HepG2 (cell line): Measurements from ENCODE around the gene SLC2A11.

Experiments
- AGO2 ChIP-seq: fragments of 200-400 bp; formaldehyde crosslinking; optimal IDR thresholded peaks from 2 replicates; pipeline ENCODE3; 2017; ENCODE audit warnings: mild to moderate bottlenecking, low read depth, low read length, moderate library complexity
- BHLHE40 ChIP-seq: IDR thresholded peaks from 2 replicates; pipeline ENCODE4 v1.6.1; 2011; ENCODE audit warnings: low read length, improper control_type of control experiment
- CREB1 ChIP-seq, 2 experiments: fragments of 450-650 bp in 1 of 2; IDR thresholded peaks; 2 replicates each; pipeline ENCODE4 v1.6.1; 2016 to 2017; ENCODE audit warnings: control low read depth in 1 of 2, mild to moderate bottlenecking in 1 of 2, missing compliant biosample characterization in 1 of 2, missing genetic modification characterization in 1 of 2
- CTCF ChIP-seq: sonication (generic); formaldehyde crosslinking; IDR thresholded peaks from 2 replicates; pipeline ENCODE4 v1.5.0; 2020; ENCODE audit warnings: mild to moderate bottlenecking, missing genetic modification reagents, moderate library complexity
- FOXJ3 ChIP-seq: sonication (generic); formaldehyde crosslinking; IDR thresholded peaks from 2 replicates; pipeline ENCODE4 v1.4.0; 2020; ENCODE audit warnings: missing genetic modification reagents, mild to moderate bottlenecking, borderline replicate concordance
- NR1H2 ChIP-seq: sonication (generic); formaldehyde crosslinking; IDR thresholded peaks from 2 replicates; pipeline ENCODE4 v1.8.1; 2022; ENCODE audit warnings: low read depth, missing genetic modification reagents, borderline replicate concordance
- PREB ChIP-seq: sonication (generic); formaldehyde crosslinking; IDR thresholded peaks from 2 replicates; pipeline ENCODE4 v1.4.0; 2020; ENCODE audit warnings: missing genetic modification reagents
- SSRP1 ChIP-seq: IDR thresholded peaks from 2 replicates; pipeline ENCODE4 v1.6.1; 2016; ENCODE audit warnings: control low read depth
- TRIM22 ChIP-seq: fragments of 450-650 bp; IDR thresholded peaks from 2 replicates; pipeline ENCODE4 v1.6.1; 2017
- YY1 ChIP-seq: IDR thresholded peaks from 2 replicates; pipeline ENCODE4 v1.6.1; 2011; ENCODE audit warnings: low read length, low read depth, moderate library complexity, mild to moderate bottlenecking; ENCODE audit not compliant: insufficient read depth, insufficient replicate concordance
- ZKSCAN1 ChIP-seq: fragments of 150-350 bp; IDR thresholded peaks from 2 replicates; pipeline ENCODE4 v1.6.1; 2014; ENCODE audit warnings: low read length
- ZNF138 ChIP-seq: sonication (generic); formaldehyde crosslinking; IDR thresholded peaks from 2 replicates; pipeline ENCODE4 v1.5.0; 2020; ENCODE audit warnings: mild to moderate bottlenecking, low read depth, missing genetic modification reagents
- ZNF350 ChIP-seq: sonication (generic); formaldehyde crosslinking; IDR thresholded peaks from 2 replicates; pipeline ENCODE4 v1.4.0; 2020; ENCODE audit warnings: mild to moderate bottlenecking, low read depth, missing genetic modification reagents, borderline replicate concordance
- ZSCAN22 ChIP-seq: sonication (generic); formaldehyde crosslinking; IDR thresholded peaks from 2 replicates; pipeline ENCODE4 v1.4.0; 2020; ENCODE audit warnings: mild to moderate bottlenecking, missing genetic modification reagents

GRCh38 chr22:23897320-23897719 is 39.6 kb downstream of the SLC2A11 start:
- TF ChIP-seq FOXJ3 (CRISPR knock-in tag) (no peak), ZKSCAN1 (no peak), ZSCAN22 (CRISPR knock-in tag) (no peak), BHLHE40 (no peak), YY1 (no peak), CREB1 (IDR thresholded peaks at IDR 0.05) (no peak), CREB1 (CRISPR knock-in tag; IDR thresholded peaks at IDR 0.05) (no peak), ZNF138 (CRISPR knock-in tag) (no peak), CTCF (CRISPR knock-in tag) (no peak), ZNF350 (CRISPR knock-in tag) (no peak), PREB (no peak), AGO2 (no peak), NR1H2 (no peak), SSRP1 (CRISPR knock-in tag) (no peak), TRIM22 (no peak)
